Smooth muscle cell (in vitro differentiated cells): ENCODE results near the gene NFKBIE. TPM values are rescaled to one million over a fixed set of nuclear protein-coding genes. Genes with fewer than 3 reads are reported as not detected.

Source experiments
- DNase-seq: peaks from one replicate; lab custom pipeline; 2025; ENCODE audit not compliant: unreplicated experiment; lab: John Stamatoyannopoulos, UW
- H2AFZ ChIP-seq: fragments of 200-600 bp; sonication (generic); 2 replicates; pipeline ENCODE4 v1.6.0; 2016; ENCODE audit warnings: antibody characterized with exemption, low read depth, mild to moderate bottlenecking
- H3F3A ChIP-seq: fragments of 200-600 bp; sonication (generic); 2 replicates; pipeline ENCODE4 v1.6.0; 2017; ENCODE audit warnings: antibody characterized with exemption, low read depth
- H3K27ac ChIP-seq: fragments of 200-600 bp; sonication (generic); 2 replicates; pipeline ENCODE4 v1.5.1; 2016; ENCODE audit warnings: low read depth, mild to moderate bottlenecking
- H3K27me3 ChIP-seq: fragments of 200-600 bp; sonication (generic); 2 replicates; pipeline ENCODE4 v1.6.1; 2016; ENCODE audit warnings: low read depth, mild to moderate bottlenecking
- H3K36me3 ChIP-seq: fragments of 200-600 bp; sonication (generic); 2 replicates; pipeline ENCODE4 v1.5.1; 2016; ENCODE audit warnings: low read depth
- H3K4me1 ChIP-seq: fragments of 200-600 bp; sonication (generic); 2 replicates; pipeline ENCODE4 v1.5.1; 2016; ENCODE audit warnings: low read depth
- H3K4me2 ChIP-seq: fragments of 200-600 bp; sonication (generic); 2 replicates; pipeline ENCODE4 v1.6.0; 2016; ENCODE audit warnings: mild to moderate bottlenecking
- H3K4me3 ChIP-seq: fragments of 200-600 bp; sonication (generic); 2 replicates; pipeline ENCODE4 v1.5.1; 2016; ENCODE audit warnings: mild to moderate bottlenecking
- H3K79me2 ChIP-seq: fragments of 200-600 bp; sonication (generic); 2 replicates; pipeline ENCODE4 v1.6.0; 2016; ENCODE audit warnings: low read depth, mild to moderate bottlenecking
- H3K9ac ChIP-seq: fragments of 200-600 bp; sonication (generic); 2 replicates; pipeline ENCODE4 v1.6.0; 2016; ENCODE audit warnings: low read depth
- H3K9me3 ChIP-seq: fragments of 200-600 bp; sonication (generic); replicated peaks from 2 replicates; pipeline ENCODE4 v1.5.1; 2016; ENCODE audit warnings: low read depth
- H4K20me1 ChIP-seq: fragments of 200-600 bp; sonication (generic); 2 replicates; pipeline ENCODE4 v1.6.0; 2016; ENCODE audit warnings: low read depth
- CTCF ChIP-seq: fragments of 200-600 bp; sonication (generic); IDR thresholded peaks from 2 replicates; pipeline ENCODE4 v1.5.1; 2017; ENCODE audit warnings: borderline replicate concordance, mild to moderate bottlenecking, antibody characterized with exemption; ENCODE audit not compliant: insufficient read depth, poor library complexity, severe bottlenecking
- WGBS: methylation state at CpG from one replicate; pipeline ENCODE4 v1.1.7; 2016; ENCODE audit warnings: low lambda C conversion rate; 5-methylcytosine and 5-hydroxymethylcytosine counted together
- polyA plus RNA-seq: library from polyadenylated mRNA; unstranded; fragments of >200 nt; fragmentation: Nextera tagmentation; extraction: Ambion mirVana; gene quantifications from 2 replicates; pipeline ENCODE4 v1.2.1, GENCODE V29; 2016
- total RNA-seq: library from RNA; depleted of rRNA; stranded (reverse); fragments of >200 nt; gene quantifications from 2 replicates; pipeline ENCODE4 v1.2.3, GENCODE V29; 2014

NFKBIE gene
- total and polyA plus RNA-seq, 2 experiments from 2014 or later: 7.0 to 12.3 TPM

- H3F3A ChIP-seq: no peaks in the 10 kb centered on the region
- no peak overlapping the region for H3K4me3 ChIP-seq
- H3K9me3 ChIP-seq: no peaks in the 10 kb centered on the region
- H3K9ac ChIP-seq: no peak overlapping the region
- no peaks in the 10 kb centered on the region for H3K36me3 ChIP-seq
- no peaks in the 10 kb centered on the region for H3K4me1 ChIP-seq
- no peaks in the 10 kb centered on the region for H4K20me1 ChIP-seq
- no peak overlapping the region for H3K4me2 ChIP-seq
- no peak overlapping the region for H3K27ac ChIP-seq
- H3K79me2 ChIP-seq: no peaks in the 10 kb centered on the region
- no peak for TF ChIP-seq CTCF
- no peak for DNase-seq
- 62% methylated on average over 4 of the region's 4 CpGs for WGBS
- peaks cover 70% of the 10 kb centered on the region for H3K27me3 ChIP-seq
- H2AFZ ChIP-seq: no peak overlapping the region
These were observed 19.5 kb upstream of the NFKBIE start for GRCh38 chr6:44284867-44285266.

- Histone ChIP-seq H3K27me3 (peaks cover 64% of the 10 kb centered on the region), H3K4me2 (no peak overlapping the region), H2AFZ (no peak overlapping the region), H4K20me1 (no peaks in the 10 kb centered on the region), H3F3A (no peaks in the 10 kb centered on the region), H3K4me1 (no peaks in the 10 kb centered on the region), H3K9me3 (no peaks in the 10 kb centered on the region), H3K4me3 (no peak overlapping the region), H3K36me3 (no peaks in the 10 kb centered on the region), H3K79me2 (no peaks in the 10 kb centered on the region), H3K9ac (no peak overlapping the region), H3K27ac (no peak overlapping the region)
- WGBS: 50% methylated on average over 2 of the region's 2 CpGs
- no peak for DNase-seq
- no peak for TF ChIP-seq CTCF
These were observed 18.8 kb upstream of the NFKBIE start for GRCh38 chr6:44284121-44284520.

- Histone ChIP-seq H3K9me3 (no peaks in the 10 kb centered on the region), H3K9ac (no peak overlapping the region), H4K20me1 (no peaks in the 10 kb centered on the region), H3K4me1 (no peaks in the 10 kb centered on the region), H2AFZ (no peak overlapping the region), H3K4me2 (no peak overlapping the region), H3K4me3 (no peak overlapping the region), H3K79me2 (no peaks in the 10 kb centered on the region), H3K36me3 (no peaks in the 10 kb centered on the region), H3K27ac (no peak overlapping the region), H3F3A (no peaks in the 10 kb centered on the region), H3K27me3 (peaks cover 66% of the 10 kb centered on the region)
- DNase-seq: no peak
- no peak for TF ChIP-seq CTCF
- 68% methylated on average over 9 of the region's 9 CpGs for WGBS
These were observed 13.7 kb upstream of the NFKBIE start for GRCh38 chr6:44278774-44279697.

GRCh38 chr6:44278315-44278714 lies 13.0 kb upstream of the NFKBIE start:
- peaks cover 62% of the 10 kb centered on the region for H3K27me3 ChIP-seq

More at GRCh38 chr6:44278315-44278714, 13.0 kb upstream of the NFKBIE start:
- no peaks in the 10 kb centered on the region for H3K9me3 ChIP-seq
- no peak overlapping the region for H3K9ac ChIP-seq
- H3K27ac ChIP-seq: no peak overlapping the region
- no peaks in the 10 kb centered on the region for H3K79me2 ChIP-seq
- no peaks in the 10 kb centered on the region for H3K4me1 ChIP-seq
- no peak overlapping the region for H3K4me2 ChIP-seq
- 66% methylated on average over 3 of the region's 3 CpGs for WGBS
- H3F3A ChIP-seq: no peaks in the 10 kb centered on the region
- no peak for DNase-seq
- H3K36me3 ChIP-seq: no peaks in the 10 kb centered on the region
- TF ChIP-seq CTCF: no peak
- H4K20me1 ChIP-seq: no peaks in the 10 kb centered on the region
- H3K4me3 ChIP-seq: no peak overlapping the region
- H2AFZ ChIP-seq: no peak overlapping the region
